Subcutaneous adipose tissue (tissue), 4 donors: ENCODE results near the gene SLC25A38. TPM values are rescaled to one million over a fixed set of nuclear protein-coding genes. Genes with fewer than 3 reads are reported as not detected.

ENCODE experiments used
- total RNA-seq, 4 donors: library from RNA; depleted of rRNA; stranded (reverse); fragments of >200 nt; gene quantifications; one replicate each; pipeline ENCODE4 v1.1.0, GENCODE V29; 2016
- TF ChIP-seq, protein P1 (sequence below): fragments of 450-650 bp; IDR thresholded peaks from one replicate; pipeline ENCODE4 v1.5.1; 2016; ENCODE audit warnings: low read depth, mild to moderate bottlenecking, control low read depth, antibody characterized with exemption, moderate library complexity

SLC25A38 gene
- total RNA-seq, 4 donors from 2014 or later, result 16.6 to 25.4 (median 21.5) TPM

DNA sequence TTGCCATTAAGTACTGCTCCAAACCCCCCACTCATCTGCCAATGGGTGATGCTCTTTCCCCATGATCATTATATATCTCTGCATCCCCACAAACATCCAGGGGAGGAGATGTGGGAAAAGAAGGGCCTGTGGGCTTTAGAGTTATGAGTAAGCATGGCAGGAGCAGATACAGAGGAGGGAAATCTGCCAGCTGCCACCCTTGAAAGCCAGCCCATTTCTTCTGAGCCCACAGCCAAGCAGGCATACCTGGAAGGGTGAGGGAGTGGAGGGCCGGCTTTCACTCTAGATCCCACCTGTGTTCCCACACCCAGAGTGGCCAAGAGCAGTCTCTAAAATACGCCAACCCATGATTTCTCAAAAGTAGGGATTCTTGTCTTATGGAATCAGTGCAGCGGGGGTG lies 1.7 kb upstream of the SLC25A38 start:
- TF ChIP-seq, protein P1, sequence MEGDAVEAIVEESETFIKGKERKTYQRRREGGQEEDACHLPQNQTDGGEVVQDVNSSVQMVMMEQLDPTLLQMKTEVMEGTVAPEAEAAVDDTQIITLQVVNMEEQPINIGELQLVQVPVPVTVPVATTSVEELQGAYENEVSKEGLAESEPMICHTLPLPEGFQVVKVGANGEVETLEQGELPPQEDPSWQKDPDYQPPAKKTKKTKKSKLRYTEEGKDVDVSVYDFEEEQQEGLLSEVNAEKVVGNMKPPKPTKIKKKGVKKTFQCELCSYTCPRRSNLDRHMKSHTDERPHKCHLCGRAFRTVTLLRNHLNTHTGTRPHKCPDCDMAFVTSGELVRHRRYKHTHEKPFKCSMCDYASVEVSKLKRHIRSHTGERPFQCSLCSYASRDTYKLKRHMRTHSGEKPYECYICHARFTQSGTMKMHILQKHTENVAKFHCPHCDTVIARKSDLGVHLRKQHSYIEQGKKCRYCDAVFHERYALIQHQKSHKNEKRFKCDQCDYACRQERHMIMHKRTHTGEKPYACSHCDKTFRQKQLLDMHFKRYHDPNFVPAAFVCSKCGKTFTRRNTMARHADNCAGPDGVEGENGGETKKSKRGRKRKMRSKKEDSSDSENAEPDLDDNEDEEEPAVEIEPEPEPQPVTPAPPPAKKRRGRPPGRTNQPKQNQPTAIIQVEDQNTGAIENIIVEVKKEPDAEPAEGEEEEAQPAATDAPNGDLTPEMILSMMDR, result no peak

DNA sequence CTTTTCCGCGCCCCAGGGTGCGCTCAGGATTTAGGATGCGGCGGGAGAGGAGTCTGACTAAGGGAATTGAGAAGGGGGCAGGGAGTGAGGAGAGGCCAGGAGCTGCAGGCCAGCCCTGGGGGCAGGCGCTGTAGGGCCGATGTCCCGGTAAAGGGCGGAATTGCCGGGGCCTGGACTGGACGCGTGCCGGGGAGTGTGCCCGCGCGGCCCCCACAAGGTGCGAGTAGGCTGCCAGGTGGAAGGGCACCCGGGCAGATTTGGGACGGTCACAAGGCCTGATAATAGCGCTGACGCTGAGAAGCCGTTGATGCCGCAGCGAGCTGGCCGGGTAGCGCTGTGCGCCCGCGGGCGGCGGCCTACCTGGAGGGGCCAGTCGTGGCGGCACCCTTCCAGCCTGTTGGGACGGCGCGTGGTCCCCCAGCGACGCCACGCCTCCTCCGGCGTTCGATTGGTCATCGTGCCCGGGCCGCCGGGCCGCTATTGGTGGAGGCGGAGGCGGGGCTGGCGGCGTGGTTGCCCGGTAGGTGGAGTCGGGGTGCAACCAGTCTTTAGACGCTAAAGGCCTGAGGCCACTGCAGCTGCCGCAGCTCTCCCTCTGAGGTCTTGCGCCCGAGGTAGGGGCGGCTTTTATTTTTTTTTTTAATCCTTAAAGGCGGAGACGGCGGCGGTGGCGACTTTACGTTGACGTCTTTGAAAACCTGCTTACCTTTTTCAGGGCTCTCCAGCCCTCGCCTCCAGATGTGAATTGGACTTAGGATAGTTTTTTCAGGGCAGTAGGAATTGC lies 903 bp downstream of the SLC25A38 start:
- TF ChIP-seq, protein P1, result no peak

DNA sequence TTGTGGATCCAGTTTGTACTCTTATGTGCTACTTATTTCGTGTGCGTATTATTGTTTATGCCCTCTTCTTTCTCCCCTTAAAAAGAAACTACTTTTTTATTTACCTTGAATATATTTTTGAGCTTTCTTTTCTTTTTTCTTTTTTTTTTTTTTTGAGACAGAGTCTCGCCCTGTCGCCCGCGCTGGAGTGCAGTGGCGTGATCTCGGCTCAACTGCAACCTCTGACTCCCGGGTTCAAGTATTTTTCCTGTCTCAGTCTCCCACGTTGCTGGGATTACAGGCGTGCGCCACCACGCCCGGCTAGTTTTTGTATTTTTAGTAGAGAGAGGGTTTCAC lies 1.5 kb downstream of the SLC25A38 start:
- TF ChIP-seq, protein P1, result no peak

DNA sequence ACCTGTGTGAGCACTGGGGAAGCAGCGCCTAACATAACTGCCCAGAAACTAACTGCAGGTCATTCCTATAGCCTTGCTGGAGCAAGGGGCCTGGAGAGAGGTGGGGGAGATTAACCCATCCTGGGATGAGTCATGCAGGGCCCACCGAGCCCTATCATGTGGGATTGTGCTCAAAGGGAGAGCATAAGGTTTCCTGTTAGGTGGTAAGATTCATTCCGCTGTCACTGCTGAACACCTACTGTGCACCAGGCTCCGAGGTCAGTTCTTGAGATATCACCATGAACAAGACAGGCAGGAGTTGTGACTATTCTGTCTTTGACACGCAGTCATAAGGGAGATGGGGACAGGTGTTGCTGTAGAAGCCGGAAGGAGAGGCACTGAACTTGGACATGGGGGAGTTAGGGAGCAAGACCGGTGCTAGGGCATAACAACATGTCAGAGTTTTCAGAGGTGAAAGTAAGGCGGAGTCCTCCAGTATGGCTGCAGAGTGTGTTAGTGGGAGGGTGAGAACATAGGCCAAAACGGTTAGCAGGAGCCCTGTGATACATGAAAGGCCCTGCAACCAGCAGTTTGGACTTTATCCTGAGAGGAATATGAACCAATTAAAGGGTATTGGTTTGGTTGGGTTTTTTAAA lies 2.4 kb downstream of the SLC25A38 start:
- TF ChIP-seq, protein P1, result no peak

DNA sequence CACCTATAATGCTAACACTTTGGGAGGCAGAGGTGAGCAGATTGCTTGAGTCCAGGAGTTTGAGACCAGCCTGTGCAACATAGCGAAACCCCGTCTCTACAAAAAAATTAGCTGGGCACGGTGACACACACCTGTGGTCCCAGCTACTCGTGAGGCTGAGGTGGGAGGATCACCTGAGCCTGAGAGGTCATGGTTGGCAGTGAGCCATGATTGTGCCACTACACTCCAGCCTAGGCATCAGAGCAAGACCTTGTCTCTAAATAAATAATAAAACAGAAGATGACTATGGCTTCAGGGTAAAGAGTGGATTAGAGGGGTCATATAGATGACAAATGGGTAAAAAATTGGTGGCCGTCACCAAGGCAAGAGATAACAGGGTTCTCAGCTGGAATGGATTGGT lies 3.1 kb downstream of the SLC25A38 start:
- TF ChIP-seq, protein P1, result no peak

DNA sequence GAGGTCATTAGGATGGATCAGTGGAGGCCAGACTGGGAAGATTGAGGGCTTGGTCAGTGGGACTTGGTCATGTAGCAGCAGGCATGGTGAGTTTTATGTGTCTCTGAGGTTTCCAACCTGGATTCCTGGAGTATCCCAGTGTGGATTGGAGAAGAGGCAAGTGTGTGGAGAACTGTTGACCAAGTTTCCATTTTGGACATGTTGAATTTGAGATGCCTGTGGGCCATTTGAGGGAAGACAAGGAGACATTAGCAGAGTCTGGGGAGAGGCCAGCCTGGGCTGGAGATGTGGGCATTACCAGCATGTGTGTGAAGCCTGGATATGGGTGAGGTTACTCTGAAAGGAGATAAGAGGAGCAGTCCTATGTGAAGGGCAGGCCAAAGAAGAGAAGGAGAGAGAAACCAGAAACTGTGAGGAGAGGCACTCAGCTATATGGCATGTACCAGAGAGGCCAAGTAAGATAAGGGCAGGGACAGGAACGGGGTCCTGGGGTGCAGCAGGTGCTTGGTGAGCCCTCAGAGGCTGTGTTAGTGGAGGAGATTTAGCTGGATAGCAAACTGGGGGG lies 4.3 kb downstream of the SLC25A38 start:
- TF ChIP-seq, protein P1, result no peak

DNA sequence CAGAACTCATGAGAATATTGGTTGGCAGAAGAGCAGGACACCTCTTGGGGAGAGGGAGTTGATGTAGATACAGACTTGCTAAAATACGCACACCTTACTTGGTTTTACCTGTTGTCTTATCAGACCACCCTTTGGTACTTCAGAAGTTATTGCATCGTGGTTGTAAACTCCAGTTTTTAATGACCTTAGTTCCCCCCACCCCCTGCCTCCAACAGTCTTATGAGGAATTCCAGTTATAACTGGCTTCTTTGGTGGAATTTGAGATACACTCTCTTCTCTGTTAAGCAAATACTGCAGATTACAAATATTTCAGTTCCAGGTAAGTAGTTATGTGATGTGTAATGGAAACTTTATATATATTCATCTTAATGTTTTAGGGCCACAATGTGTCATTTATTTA lies 5.0 kb downstream of the SLC25A38 start:
- TF ChIP-seq, protein P1, result no peak
